Liver (tissue), 9 donors: ENCODE measurements around the gene NLRP7. TPM values are rescaled to one million over a fixed set of nuclear protein-coding genes. Genes with fewer than 3 reads are reported as not detected.

Source experiments
- DNase-seq: peaks from one replicate; pipeline ENCODE4 v3.0.0-alpha.2; 2017; ENCODE audit warnings: low spot score
- H3K27ac ChIP-seq, 2 donors: one replicate each; pipeline ENCODE4 v1.7.0; 2013; ENCODE audit warnings: inconsistent platforms in 2 of 2, low read length in 2 of 2, control low read depth in 1 of 2, low read depth in 1 of 2, mild to moderate bottlenecking in 1 of 2
- H3K27me3 ChIP-seq, 4 donors: one replicate each; pipeline versions ENCODE4 v1.6.1 to v1.7.0; 2013; ENCODE audit warnings: low read length in 3 of 4, inconsistent platforms in 1 of 4, mild to moderate bottlenecking in 1 of 4, moderate library complexity in 1 of 4; ENCODE audit not compliant: control insufficient read depth in 4 of 4, insufficient read depth in 4 of 4
- H3K36me3 ChIP-seq, 4 donors: one replicate each; pipeline versions ENCODE4 v1.6.1 to v1.7.0; 2013; ENCODE audit warnings: low read length in 3 of 4, mild to moderate bottlenecking in 3 of 4, low read depth in 1 of 4, moderate library complexity in 1 of 4; ENCODE audit not compliant: control insufficient read depth in 4 of 4, insufficient read depth in 3 of 4
- H3K4me1 ChIP-seq, 4 donors: one replicate each; pipeline versions ENCODE4 v1.6.1 to v1.7.0; 2013; ENCODE audit warnings: low read length in 3 of 4, mild to moderate bottlenecking in 3 of 4, moderate library complexity in 1 of 4; ENCODE audit not compliant: control insufficient read depth in 4 of 4, insufficient read depth in 4 of 4
- H3K4me3 ChIP-seq, 3 donors: one replicate each; pipeline versions ENCODE4 v1.6.1 to v1.7.0; 2013; ENCODE audit warnings: low read length in 3 of 3, control low read depth in 1 of 3, low read depth in 1 of 3, mild to moderate bottlenecking in 1 of 3
- H3K9ac ChIP-seq, 2 donors: one replicate each; pipeline ENCODE4 v1.7.0; 2013; ENCODE audit warnings: low read length in 2 of 2, mild to moderate bottlenecking in 2 of 2, moderate library complexity in 2 of 2, control low read depth in 1 of 2, low read depth in 1 of 2
- H3K9me3 ChIP-seq, 4 donors: one replicate each; pipeline versions ENCODE4 v1.6.1 to v1.7.0; 2013; ENCODE audit warnings: low read length in 3 of 4; ENCODE audit not compliant: control insufficient read depth in 4 of 4
- EGR1 ChIP-seq, 2 donors: IDR thresholded peaks; 2 replicates each; pipeline ENCODE4 v1.6.1; 2016 to 2018; ENCODE audit warnings: antibody characterized with exemption in 2 of 2, low read depth in 2 of 2
- FOXA1 ChIP-seq: IDR thresholded peaks from 2 replicates; pipeline ENCODE4 v1.6.1; 2016; ENCODE audit warnings: antibody characterized with exemption
- FOXA2 ChIP-seq: IDR thresholded peaks from 2 replicates; pipeline ENCODE4 v1.6.1; 2016; ENCODE audit warnings: antibody characterized with exemption
- GABPA ChIP-seq, 2 donors: IDR thresholded peaks in 1 of 2; conservative IDR thresholded peaks in 1 of 2; 2 replicates each; pipeline ENCODE4 v1.6.1; 2016; ENCODE audit warnings: antibody characterized with exemption in 2 of 2, mild to moderate bottlenecking in 1 of 2, moderate library complexity in 1 of 2
- HNF4A ChIP-seq, 2 donors: conservative IDR thresholded peaks; 2 replicates each; pipeline ENCODE4 v1.6.1; 2016; ENCODE audit warnings: antibody characterized with exemption in 2 of 2, mild to moderate bottlenecking in 2 of 2
- HNF4G ChIP-seq: IDR thresholded peaks from 2 replicates; pipeline ENCODE4 v1.6.1; 2016; ENCODE audit warnings: antibody characterized with exemption
- JUND ChIP-seq, 2 donors: IDR thresholded peaks; 2 replicates each; pipeline ENCODE4 v1.6.1; 2016; ENCODE audit warnings: antibody characterized with exemption in 2 of 2
- NR2F2 ChIP-seq: IDR thresholded peaks from 2 replicates; pipeline ENCODE4 v1.6.1; 2016; ENCODE audit warnings: antibody characterized with exemption
- RAD21 ChIP-seq, 2 donors: IDR thresholded peaks; 2 replicates each; pipeline ENCODE4 v1.6.1; 2016; ENCODE audit warnings: antibody characterized with exemption in 2 of 2, mild to moderate bottlenecking in 2 of 2
- RXRA ChIP-seq, 2 donors: IDR thresholded peaks; 2 replicates each; pipeline ENCODE4 v1.6.1; 2017 to 2018; ENCODE audit warnings: antibody characterized with exemption in 2 of 2, mild to moderate bottlenecking in 1 of 2
- SP1 ChIP-seq: IDR thresholded peaks from 2 replicates; pipeline ENCODE4 v1.6.1; 2018; ENCODE audit warnings: antibody characterized with exemption, mild to moderate bottlenecking
- TAF1 ChIP-seq: conservative IDR thresholded peaks from 2 replicates; pipeline ENCODE4 v1.6.1; 2016; ENCODE audit warnings: antibody characterized with exemption, mild to moderate bottlenecking
- YY1 ChIP-seq: IDR thresholded peaks from 2 replicates; pipeline ENCODE4 v1.6.1; 2016; ENCODE audit warnings: antibody characterized with exemption, mild to moderate bottlenecking
- WGBS: extraction: QIAGEN DNeasy Blood & Tissue Kit; methylation state at CpG from one replicate; pipeline ENCODE4 v1.1.7; 2013; 5-methylcytosine and 5-hydroxymethylcytosine counted together
- polyA plus RNA-seq, 2 donors: library from polyadenylated mRNA; stranded (reverse) in 1 of 2; unstranded in 1 of 2; fragments of 200-250 nt in 1 of 2; fragments of >200 nt in 1 of 2; fragmentation: Nextera tagmentation in 1 of 2; extraction: Ambion mirVana in 1 of 2; gene quantifications; one replicate each; pipeline versions ENCODE4 v1.2.1 to v1.2.3, GENCODE V29; 2013 to 2015
- total RNA-seq, 2 donors: library from RNA; depleted of rRNA; stranded (reverse); fragments of >200 nt; gene quantifications; one replicate each; pipeline ENCODE4 v1.2.3, GENCODE V29; 2014
- TF ChIP-seq, protein P1 (sequence below): fragments of 150-350 bp; IDR thresholded peaks from 2 replicates; pipeline ENCODE4 v1.5.1; 2017; ENCODE audit warnings: improper control_type of control experiment, low read depth, low read length; ENCODE audit not compliant: missing input control
- TF ChIP-seq, protein P2 (sequence below): IDR thresholded peaks from 2 replicates; pipeline ENCODE4 v1.6.1; 2016; ENCODE audit warnings: antibody characterized with exemption, mild to moderate bottlenecking
- TF ChIP-seq, protein P3 (sequence below): IDR thresholded peaks from 2 replicates; pipeline ENCODE4 v1.6.1; 2016; ENCODE audit warnings: antibody characterized with exemption
- TF ChIP-seq, protein P4 (sequence below): IDR thresholded peaks from 2 replicates; pipeline ENCODE4 v1.6.1; 2016; ENCODE audit warnings: antibody characterized with exemption
- TF ChIP-seq, protein P5 (sequence below): IDR thresholded peaks from 2 replicates; pipeline ENCODE4 v1.6.1; 2016; ENCODE audit warnings: antibody characterized with exemption
- donor health status: healthy.
- donor health status: healthy.
- donor health status: healthy.
- donor health status: healthy.
- donor health status: healthy.

Gene NLRP7
- total and polyA plus RNA-seq, 4 donors, result not detected

DNA sequence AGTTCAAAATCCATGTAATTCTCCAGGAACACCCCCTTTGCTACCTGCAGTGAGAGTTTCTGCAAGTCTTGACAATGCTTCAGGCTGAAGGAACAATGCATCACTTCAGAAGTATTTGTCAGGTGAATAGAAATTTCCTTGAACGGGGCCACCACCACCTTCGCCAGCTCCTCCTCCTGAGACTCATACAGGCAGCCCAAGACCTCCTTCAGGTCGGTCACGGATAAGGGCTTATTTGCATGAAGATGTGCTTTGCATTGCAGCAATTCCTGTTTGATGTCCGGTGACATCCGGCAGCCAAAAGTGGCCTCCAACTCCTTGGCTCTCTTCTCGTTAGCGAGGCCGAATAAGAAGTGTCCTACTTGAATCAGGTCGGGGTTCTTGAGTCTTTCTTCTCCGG lies 8.4 kb downstream of the NLRP7 start:
- H3K36me3 ChIP-seq, result no peaks in the 10 kb centered on the region
- no peak overlapping the region for H3K27ac ChIP-seq
- TF ChIP-seq GABPA (IDR thresholded peaks at IDR 0.05 in 1 of 2, conservative IDR thresholded peaks at IDR 0.05 in 1 of 2) (no peak), NR2F2 (no peak), HNF4A (conservative IDR thresholded peaks at IDR 0.05) (no peak), RAD21 (IDR thresholded peaks at IDR 0.05) (no peak)
- TF ChIP-seq, protein P1, sequence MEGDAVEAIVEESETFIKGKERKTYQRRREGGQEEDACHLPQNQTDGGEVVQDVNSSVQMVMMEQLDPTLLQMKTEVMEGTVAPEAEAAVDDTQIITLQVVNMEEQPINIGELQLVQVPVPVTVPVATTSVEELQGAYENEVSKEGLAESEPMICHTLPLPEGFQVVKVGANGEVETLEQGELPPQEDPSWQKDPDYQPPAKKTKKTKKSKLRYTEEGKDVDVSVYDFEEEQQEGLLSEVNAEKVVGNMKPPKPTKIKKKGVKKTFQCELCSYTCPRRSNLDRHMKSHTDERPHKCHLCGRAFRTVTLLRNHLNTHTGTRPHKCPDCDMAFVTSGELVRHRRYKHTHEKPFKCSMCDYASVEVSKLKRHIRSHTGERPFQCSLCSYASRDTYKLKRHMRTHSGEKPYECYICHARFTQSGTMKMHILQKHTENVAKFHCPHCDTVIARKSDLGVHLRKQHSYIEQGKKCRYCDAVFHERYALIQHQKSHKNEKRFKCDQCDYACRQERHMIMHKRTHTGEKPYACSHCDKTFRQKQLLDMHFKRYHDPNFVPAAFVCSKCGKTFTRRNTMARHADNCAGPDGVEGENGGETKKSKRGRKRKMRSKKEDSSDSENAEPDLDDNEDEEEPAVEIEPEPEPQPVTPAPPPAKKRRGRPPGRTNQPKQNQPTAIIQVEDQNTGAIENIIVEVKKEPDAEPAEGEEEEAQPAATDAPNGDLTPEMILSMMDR, result no peak
- TF ChIP-seq, protein P2, sequence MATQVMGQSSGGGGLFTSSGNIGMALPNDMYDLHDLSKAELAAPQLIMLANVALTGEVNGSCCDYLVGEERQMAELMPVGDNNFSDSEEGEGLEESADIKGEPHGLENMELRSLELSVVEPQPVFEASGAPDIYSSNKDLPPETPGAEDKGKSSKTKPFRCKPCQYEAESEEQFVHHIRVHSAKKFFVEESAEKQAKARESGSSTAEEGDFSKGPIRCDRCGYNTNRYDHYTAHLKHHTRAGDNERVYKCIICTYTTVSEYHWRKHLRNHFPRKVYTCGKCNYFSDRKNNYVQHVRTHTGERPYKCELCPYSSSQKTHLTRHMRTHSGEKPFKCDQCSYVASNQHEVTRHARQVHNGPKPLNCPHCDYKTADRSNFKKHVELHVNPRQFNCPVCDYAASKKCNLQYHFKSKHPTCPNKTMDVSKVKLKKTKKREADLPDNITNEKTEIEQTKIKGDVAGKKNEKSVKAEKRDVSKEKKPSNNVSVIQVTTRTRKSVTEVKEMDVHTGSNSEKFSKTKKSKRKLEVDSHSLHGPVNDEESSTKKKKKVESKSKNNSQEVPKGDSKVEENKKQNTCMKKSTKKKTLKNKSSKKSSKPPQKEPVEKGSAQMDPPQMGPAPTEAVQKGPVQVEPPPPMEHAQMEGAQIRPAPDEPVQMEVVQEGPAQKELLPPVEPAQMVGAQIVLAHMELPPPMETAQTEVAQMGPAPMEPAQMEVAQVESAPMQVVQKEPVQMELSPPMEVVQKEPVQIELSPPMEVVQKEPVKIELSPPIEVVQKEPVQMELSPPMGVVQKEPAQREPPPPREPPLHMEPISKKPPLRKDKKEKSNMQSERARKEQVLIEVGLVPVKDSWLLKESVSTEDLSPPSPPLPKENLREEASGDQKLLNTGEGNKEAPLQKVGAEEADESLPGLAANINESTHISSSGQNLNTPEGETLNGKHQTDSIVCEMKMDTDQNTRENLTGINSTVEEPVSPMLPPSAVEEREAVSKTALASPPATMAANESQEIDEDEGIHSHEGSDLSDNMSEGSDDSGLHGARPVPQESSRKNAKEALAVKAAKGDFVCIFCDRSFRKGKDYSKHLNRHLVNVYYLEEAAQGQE, result no peak
- WGBS, result 69% methylated on average over 11 of the region's 11 CpGs
- H3K9me3 ChIP-seq, result no peaks in the 10 kb centered on the region
- DNase-seq, result no peak
- no peak overlapping the region for H3K4me3 ChIP-seq
- no peaks in the 10 kb centered on the region for H3K4me1 ChIP-seq
- no peaks in the 10 kb centered on the region for H3K27me3 ChIP-seq
- H3K9ac ChIP-seq, result no peak overlapping the region

DNA sequence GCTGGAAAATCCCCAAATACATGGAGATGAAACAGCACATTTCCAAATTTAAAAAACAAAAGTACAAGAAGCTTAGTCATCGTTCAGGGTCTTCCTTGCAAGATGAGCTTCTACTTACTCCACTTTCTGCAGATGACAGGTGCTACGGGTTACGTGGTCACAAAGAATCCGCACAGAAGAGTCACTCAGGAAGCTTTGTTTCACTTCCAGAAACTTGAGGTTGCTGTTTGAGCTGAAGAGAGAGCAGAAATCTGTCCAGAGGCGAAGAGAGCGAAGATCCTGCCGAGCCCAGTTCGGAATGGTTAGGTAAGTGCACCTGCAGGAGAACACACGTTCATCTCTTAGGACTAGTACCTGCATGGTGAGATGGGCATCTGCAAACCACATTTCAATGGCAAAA lies 9.4 kb downstream of the NLRP7 start:
- H3K36me3 ChIP-seq, result no peaks in the 10 kb centered on the region
- DNase-seq, result no peak
- H3K9me3 ChIP-seq, result no peaks in the 10 kb centered on the region
- TF ChIP-seq, protein P3, sequence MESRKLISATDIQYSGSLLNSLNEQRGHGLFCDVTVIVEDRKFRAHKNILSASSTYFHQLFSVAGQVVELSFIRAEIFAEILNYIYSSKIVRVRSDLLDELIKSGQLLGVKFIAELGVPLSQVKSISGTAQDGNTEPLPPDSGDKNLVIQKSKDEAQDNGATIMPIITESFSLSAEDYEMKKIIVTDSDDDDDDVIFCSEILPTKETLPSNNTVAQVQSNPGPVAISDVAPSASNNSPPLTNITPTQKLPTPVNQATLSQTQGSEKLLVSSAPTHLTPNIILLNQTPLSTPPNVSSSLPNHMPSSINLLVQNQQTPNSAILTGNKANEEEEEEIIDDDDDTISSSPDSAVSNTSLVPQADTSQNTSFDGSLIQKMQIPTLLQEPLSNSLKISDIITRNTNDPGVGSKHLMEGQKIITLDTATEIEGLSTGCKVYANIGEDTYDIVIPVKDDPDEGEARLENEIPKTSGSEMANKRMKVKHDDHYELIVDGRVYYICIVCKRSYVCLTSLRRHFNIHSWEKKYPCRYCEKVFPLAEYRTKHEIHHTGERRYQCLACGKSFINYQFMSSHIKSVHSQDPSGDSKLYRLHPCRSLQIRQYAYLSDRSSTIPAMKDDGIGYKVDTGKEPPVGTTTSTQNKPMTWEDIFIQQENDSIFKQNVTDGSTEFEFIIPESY, result no peak
- no peak for TF ChIP-seq HNF4A (conservative IDR thresholded peaks at IDR 0.05)
- TF ChIP-seq JUND (IDR thresholded peaks at IDR 0.05), result no peak
- TF ChIP-seq, protein P1, result no peak
- TF ChIP-seq, protein P2, result no peak
- no peak for TF ChIP-seq NR2F2
- TF ChIP-seq SP1, result no peak
- TF ChIP-seq HNF4G, result no peak
- TF ChIP-seq GABPA (IDR thresholded peaks at IDR 0.05 in 1 of 2, conservative IDR thresholded peaks at IDR 0.05 in 1 of 2), result no peak
- no peak for TF ChIP-seq EGR1 (IDR thresholded peaks at IDR 0.05; ENCODE audit: low read depth in 2 of 2)
- TF ChIP-seq FOXA2, result no peak
- no peak for TF ChIP-seq FOXA1
- no peak for TF ChIP-seq YY1
- TF ChIP-seq, protein P4, sequence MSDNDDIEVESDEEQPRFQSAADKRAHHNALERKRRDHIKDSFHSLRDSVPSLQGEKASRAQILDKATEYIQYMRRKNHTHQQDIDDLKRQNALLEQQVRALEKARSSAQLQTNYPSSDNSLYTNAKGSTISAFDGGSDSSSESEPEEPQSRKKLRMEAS, result no peak
- no peak for TF ChIP-seq RAD21 (IDR thresholded peaks at IDR 0.05)
- no peak for TF ChIP-seq TAF1
- TF ChIP-seq RXRA (IDR thresholded peaks at IDR 0.05), result no peak
- TF ChIP-seq, protein P5, sequence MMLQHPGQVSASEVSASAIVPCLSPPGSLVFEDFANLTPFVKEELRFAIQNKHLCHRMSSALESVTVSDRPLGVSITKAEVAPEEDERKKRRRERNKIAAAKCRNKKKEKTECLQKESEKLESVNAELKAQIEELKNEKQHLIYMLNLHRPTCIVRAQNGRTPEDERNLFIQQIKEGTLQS, result no peak
- no peak overlapping the region for H3K9ac ChIP-seq
- no peak overlapping the region for H3K4me3 ChIP-seq
- 71% methylated on average over 9 of the region's 9 CpGs for WGBS
- H3K4me1 ChIP-seq, result no peaks in the 10 kb centered on the region
- no peaks in the 10 kb centered on the region for H3K27me3 ChIP-seq
- H3K27ac ChIP-seq, result no peak overlapping the region
